ENCODE measurements around the gene ZNF101.

ZNF101 gene

DNA sequence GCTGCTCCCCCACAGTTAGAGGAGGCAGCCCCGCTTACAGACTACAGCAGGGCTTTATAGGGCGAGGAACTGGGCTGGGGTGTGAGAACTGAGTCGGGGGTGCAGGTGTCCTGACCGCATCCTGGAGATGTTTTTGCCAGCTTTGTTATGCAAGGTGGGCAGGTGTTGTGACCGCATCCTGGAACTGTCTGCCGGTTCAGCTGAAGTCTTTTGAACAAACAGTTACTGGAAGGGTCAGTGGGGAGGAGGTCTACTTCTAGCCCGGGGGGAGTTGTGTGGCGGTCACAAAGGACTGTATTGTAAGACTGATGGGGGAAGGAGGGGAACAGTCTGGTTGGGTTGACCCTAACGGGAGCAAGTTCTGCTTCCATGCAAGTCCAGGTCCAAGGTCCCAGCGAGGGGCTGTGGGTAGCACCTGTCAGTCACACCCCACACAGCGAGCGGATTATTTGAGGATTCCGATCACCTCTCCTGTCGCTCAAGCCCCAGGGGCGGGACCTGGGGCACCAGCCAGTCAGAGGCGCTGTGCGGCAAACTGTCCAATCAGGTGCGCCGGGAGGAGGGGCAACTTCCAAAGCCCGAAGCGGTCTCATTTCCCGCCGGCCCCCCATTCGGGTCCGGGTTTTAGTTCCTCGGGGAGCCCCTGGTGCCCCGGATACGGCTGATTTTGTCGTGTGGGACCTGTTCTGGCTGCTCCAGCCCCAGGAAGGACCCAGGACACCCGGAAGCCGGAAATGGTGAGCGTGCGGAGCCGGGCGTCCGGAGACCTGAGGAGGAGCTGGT is at the start of gene ZNF101:
TSS of gene ZNF101 (plus strand) at position 610 of the 783 bp plus-strand sequence. CDS start at position 735, 125 bp downstream.
- peak within 1 kb of the TSS; percentile 83 to 89 for H3K4me3 ChIP-seq (ENCODE audit: low read depth in 1 of 2, low read length in 2 of 2)
- H3K27me3 ChIP-seq (ENCODE audit: control insufficient read depth in 1 of 2, insufficient read depth in 2 of 2, low read length in 2 of 2): no peaks in the 10 kb centered on the region
- no peaks in the 10 kb centered on the region for H3K9me3 ChIP-seq (ENCODE audit: control insufficient read depth in 1 of 2, low read length in 2 of 2)
- peak within 1 kb of the TSS; percentile 80 for H3K27ac ChIP-seq (ENCODE audit: low read depth, low read length)
- peak within 1 kb of the TSS; percentile 77 to 83 for H3K9ac ChIP-seq (ENCODE audit: low read depth in 1 of 2, low read length in 2 of 2)
- H3K4me1 ChIP-seq (ENCODE audit: control insufficient read depth in 1 of 2, insufficient read depth in 2 of 2, low read length in 2 of 2): peaks cover 5 to 10% of the 10 kb centered on the region in 2 donors
- peaks cover 0 to 7% of the 10 kb centered on the region in 2 donors for H3K36me3 ChIP-seq (ENCODE audit: control insufficient read depth in 1 of 2, insufficient read depth in 2 of 2, low read length in 2 of 2)

GRCh38 chr19:19619181-19619848 is 49.3 kb upstream of the ZNF101 start:
- Histone ChIP-seq H3K27me3 (ENCODE audit: control insufficient read depth in 1 of 2, insufficient read depth in 2 of 2, low read length in 2 of 2) (no peaks in the 10 kb centered on the region), H3K4me3 (ENCODE audit: low read depth in 1 of 2, low read length in 2 of 2) (peak overlapping the region; percentile 52 to 62)

DNA sequence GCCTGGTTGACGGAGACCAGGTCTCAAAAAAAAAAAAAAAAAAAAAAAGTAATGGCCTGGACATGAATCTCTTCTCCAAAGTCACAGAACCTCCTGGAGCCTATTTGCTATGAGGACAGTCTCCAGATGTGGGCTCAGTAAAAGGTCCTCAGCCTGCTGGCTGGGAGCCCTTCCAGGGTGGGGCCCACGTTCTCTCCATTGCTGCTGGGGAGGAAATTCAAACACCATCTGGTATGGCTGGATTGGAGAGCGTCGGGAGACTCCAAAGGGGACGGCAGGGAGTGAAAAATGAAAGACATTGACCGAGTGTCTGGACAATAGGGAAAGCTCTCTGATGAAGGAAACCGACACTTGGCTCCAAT is 48.8 kb upstream of the ZNF101 start:
- Histone ChIP-seq H3K36me3 (ENCODE audit: control insufficient read depth in 1 of 2, insufficient read depth in 2 of 2, low read length in 2 of 2) (no peaks in the 10 kb centered on the region), H3K4me3 (ENCODE audit: low read depth in 1 of 2, low read length in 2 of 2) (no peak overlapping the region), H3K4me1 (ENCODE audit: control insufficient read depth in 1 of 2, insufficient read depth in 2 of 2, low read length in 2 of 2) (peaks cover 6 to 7% of the 10 kb centered on the region in 2 donors), H3K9ac (ENCODE audit: low read depth in 1 of 2, low read length in 2 of 2) (no peak overlapping the region), H3K27ac (ENCODE audit: low read depth, low read length) (no peak overlapping the region), H3K9me3 (ENCODE audit: control insufficient read depth in 1 of 2, low read length in 2 of 2) (no peaks in the 10 kb centered on the region), H3K27me3 (ENCODE audit: control insufficient read depth in 1 of 2, insufficient read depth in 2 of 2, low read length in 2 of 2) (no peaks in the 10 kb centered on the region)

More at GRCh38 chr19:19619181-19619848, 49.3 kb upstream of the ZNF101 start:
- Histone ChIP-seq H3K9ac (ENCODE audit: low read depth in 1 of 2, low read length in 2 of 2) (no peak overlapping the region), H3K9me3 (ENCODE audit: control insufficient read depth in 1 of 2, low read length in 2 of 2) (no peaks in the 10 kb centered on the region), H3K27ac (ENCODE audit: low read depth, low read length) (no peak overlapping the region), H3K4me1 (ENCODE audit: control insufficient read depth in 1 of 2, insufficient read depth in 2 of 2, low read length in 2 of 2) (peaks cover 6 to 7% of the 10 kb centered on the region in 2 donors), H3K36me3 (ENCODE audit: control insufficient read depth in 1 of 2, insufficient read depth in 2 of 2, low read length in 2 of 2) (no peaks in the 10 kb centered on the region)

GRCh38 chr19:19623383-19623782 is 45.3 kb upstream of the ZNF101 start:
- no peak overlapping the region for H3K9ac ChIP-seq (ENCODE audit: low read depth in 1 of 2, low read length in 2 of 2)
- H3K4me3 ChIP-seq (ENCODE audit: low read depth in 1 of 2, low read length in 2 of 2): no peak overlapping the region
- no peak overlapping the region for H3K27ac ChIP-seq (ENCODE audit: low read depth, low read length)
- no peaks in the 10 kb centered on the region for H3K36me3 ChIP-seq (ENCODE audit: control insufficient read depth in 1 of 2, insufficient read depth in 2 of 2, low read length in 2 of 2)
- no peaks in the 10 kb centered on the region for H3K9me3 ChIP-seq (ENCODE audit: control insufficient read depth in 1 of 2, low read length in 2 of 2)
- H3K27me3 ChIP-seq (ENCODE audit: control insufficient read depth in 1 of 2, insufficient read depth in 2 of 2, low read length in 2 of 2): no peaks in the 10 kb centered on the region
- peaks cover 7 to 14% of the 10 kb centered on the region in 2 donors for H3K4me1 ChIP-seq (ENCODE audit: control insufficient read depth in 1 of 2, insufficient read depth in 2 of 2, low read length in 2 of 2)

DNA sequence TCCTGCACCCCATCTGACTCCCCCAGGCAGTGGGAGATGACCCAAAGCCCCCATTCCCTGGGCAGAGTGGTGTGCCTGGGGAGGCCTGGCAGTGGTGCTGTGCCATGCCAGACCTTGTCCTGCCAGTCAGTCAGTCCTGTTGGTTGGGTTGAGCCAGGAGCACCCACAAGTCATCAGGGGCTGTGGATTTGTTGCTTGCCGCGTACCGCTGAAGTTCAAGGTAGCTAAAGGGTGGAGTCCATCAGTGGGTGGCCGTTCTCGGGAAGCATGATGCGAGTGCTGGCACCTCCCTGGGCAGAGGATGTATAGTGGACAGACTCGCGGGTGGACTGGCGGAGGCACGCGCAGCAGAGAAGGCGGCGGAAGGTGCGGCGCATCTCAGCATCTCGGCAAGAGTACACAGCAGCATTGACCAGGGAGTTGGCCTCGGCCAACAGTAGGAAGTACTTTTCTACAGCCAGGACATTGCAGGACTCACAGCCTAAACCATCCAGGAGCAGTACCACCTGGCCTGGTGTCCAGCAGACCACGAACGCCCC is 44.5 kb upstream of the ZNF101 start:
- no peak overlapping the region for H3K9ac ChIP-seq (ENCODE audit: low read depth in 1 of 2, low read length in 2 of 2)
- no peaks in the 10 kb centered on the region for H3K9me3 ChIP-seq (ENCODE audit: control insufficient read depth in 1 of 2, low read length in 2 of 2)
- peaks cover 3 to 9% of the 10 kb centered on the region in 2 donors for H3K4me1 ChIP-seq (ENCODE audit: control insufficient read depth in 1 of 2, insufficient read depth in 2 of 2, low read length in 2 of 2)
- H3K4me3 ChIP-seq (ENCODE audit: low read depth in 1 of 2, low read length in 2 of 2): no peak overlapping the region
- H3K27ac ChIP-seq (ENCODE audit: low read depth, low read length): no peak overlapping the region
- no peaks in the 10 kb centered on the region for H3K27me3 ChIP-seq (ENCODE audit: control insufficient read depth in 1 of 2, insufficient read depth in 2 of 2, low read length in 2 of 2)
- H3K36me3 ChIP-seq (ENCODE audit: control insufficient read depth in 1 of 2, insufficient read depth in 2 of 2, low read length in 2 of 2): no peaks in the 10 kb centered on the region

DNA sequence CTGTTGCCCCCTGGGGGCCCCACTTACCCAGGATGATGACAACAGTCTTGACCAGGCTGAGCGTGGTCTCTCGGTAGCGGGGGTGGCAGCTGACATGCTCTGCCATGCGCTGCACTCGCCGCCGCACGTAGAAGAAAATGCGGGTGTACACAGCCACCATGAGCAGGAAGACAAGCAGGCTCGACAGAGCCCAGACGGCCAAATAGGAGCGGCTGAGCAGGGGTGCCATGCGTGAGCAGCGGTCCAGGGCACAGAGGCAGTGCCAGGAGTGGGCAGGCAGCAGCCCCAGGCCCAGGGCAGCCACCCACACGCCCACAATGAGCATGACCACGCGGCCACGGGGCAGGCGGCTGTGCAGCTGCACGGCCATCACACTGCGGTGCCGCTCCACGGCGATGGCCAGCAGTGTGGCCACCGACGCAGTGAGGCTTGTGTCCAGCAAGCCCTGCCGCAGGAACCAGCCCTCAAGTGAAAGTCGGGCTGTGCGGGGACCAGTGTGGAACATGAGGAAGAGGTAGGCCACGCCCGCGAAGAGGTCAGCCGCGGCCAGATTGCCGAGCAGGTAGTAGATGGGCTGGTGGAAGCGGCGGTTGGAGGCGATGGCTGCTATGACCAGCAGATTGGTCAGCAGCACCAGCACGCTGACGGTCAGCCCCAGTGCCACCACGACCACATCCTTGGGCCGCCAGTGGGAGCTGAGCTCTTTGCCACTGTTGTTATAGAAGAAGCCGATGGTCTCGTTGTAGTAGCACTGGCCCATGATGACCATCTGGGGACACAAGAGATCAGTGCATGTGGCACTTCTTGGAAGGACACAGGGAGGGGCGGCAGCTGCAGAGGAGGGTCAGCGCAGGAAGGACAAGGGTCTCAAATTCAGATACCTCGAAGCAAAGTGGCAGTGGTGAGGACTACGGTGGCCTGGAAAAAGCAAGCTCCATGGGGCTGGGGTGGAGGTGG is 41.8 kb upstream of the ZNF101 start:
- H3K36me3 ChIP-seq (ENCODE audit: control insufficient read depth in 1 of 2, insufficient read depth in 2 of 2, low read length in 2 of 2): no peaks in the 10 kb centered on the region
- peaks cover 0 to 8% of the 10 kb centered on the region in 2 donors for H3K4me1 ChIP-seq (ENCODE audit: control insufficient read depth in 1 of 2, insufficient read depth in 2 of 2, low read length in 2 of 2)
- no peak overlapping the region for H3K27ac ChIP-seq (ENCODE audit: low read depth, low read length)
- peak overlapping the region; percentile 44 to 52 for H3K9ac ChIP-seq (ENCODE audit: low read depth in 1 of 2, low read length in 2 of 2)
- H3K4me3 ChIP-seq (ENCODE audit: low read depth in 1 of 2, low read length in 2 of 2): peak overlapping the region; percentile 55 to 73
- no peaks in the 10 kb centered on the region for H3K9me3 ChIP-seq (ENCODE audit: control insufficient read depth in 1 of 2, low read length in 2 of 2)
- H3K27me3 ChIP-seq (ENCODE audit: control insufficient read depth in 1 of 2, insufficient read depth in 2 of 2, low read length in 2 of 2): no peaks in the 10 kb centered on the region

DNA sequence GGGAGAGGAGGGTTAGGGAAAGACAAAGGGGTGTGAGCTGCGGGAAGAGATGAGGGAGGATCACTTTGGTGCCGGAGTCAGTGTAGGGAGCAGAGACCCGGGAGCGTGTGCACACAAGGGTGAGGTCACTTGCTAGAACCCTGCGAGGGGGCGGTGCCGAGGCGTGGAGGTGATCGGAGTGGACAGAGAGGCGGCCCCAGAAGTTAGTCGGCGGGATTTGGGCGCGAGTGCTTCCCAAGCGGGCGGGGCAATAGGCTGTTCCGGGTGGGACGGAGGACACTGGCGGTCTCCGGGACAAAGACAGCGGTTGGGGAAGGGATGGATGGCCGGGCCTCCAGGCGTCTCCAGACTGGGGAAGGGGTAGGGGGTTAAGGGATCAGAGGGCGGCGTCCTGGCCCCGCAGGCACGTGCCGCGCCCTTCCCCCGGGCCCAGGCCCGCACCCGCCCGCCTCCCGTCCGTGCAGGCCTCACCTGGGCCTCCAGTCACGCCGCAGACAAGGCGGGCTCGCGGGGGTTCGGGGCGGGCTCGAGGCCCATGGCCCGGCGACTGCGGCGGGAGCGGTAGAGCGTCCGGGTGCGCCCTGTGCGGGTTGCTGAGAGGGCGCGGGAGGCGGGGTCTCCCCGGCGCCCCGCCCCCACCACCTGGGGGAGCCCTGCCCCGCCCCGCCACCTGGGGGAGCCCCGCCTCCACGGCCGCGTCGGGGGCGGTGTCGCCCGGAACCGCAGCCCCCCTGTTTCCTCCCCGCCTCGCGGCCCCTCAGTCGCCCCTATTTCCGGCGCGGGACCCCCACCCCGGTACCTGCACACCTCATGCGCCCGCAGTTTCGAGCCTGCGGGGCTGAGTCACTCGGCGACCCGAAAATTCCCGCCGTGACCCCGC is 40.8 kb upstream of the ZNF101 start, which contains the start of gene LPAR2:
TSS of gene LPAR2 (minus strand) at position 600 of the 880 bp plus-strand sequence. CDS start 945 bp downstream, outside the sequence.
- Histone ChIP-seq H3K4me1 (ENCODE audit: control insufficient read depth in 1 of 2, insufficient read depth in 2 of 2, low read length in 2 of 2) (peaks cover 0 to 8% of the 10 kb centered on the region in 2 donors), H3K36me3 (ENCODE audit: control insufficient read depth in 1 of 2, insufficient read depth in 2 of 2, low read length in 2 of 2) (no peaks in the 10 kb centered on the region), H3K27ac (ENCODE audit: low read depth, low read length) (peak within 1 kb of the TSS; percentile 32), H3K9me3 (ENCODE audit: control insufficient read depth in 1 of 2, low read length in 2 of 2) (no peaks in the 10 kb centered on the region), H3K9ac (ENCODE audit: low read depth in 1 of 2, low read length in 2 of 2) (peak within 1 kb of the TSS; percentile 44 to 52), H3K4me3 (ENCODE audit: low read depth in 1 of 2, low read length in 2 of 2) (peak within 1 kb of the TSS; percentile 55 to 73), H3K27me3 (ENCODE audit: control insufficient read depth in 1 of 2, insufficient read depth in 2 of 2, low read length in 2 of 2) (no peaks in the 10 kb centered on the region)

DNA sequence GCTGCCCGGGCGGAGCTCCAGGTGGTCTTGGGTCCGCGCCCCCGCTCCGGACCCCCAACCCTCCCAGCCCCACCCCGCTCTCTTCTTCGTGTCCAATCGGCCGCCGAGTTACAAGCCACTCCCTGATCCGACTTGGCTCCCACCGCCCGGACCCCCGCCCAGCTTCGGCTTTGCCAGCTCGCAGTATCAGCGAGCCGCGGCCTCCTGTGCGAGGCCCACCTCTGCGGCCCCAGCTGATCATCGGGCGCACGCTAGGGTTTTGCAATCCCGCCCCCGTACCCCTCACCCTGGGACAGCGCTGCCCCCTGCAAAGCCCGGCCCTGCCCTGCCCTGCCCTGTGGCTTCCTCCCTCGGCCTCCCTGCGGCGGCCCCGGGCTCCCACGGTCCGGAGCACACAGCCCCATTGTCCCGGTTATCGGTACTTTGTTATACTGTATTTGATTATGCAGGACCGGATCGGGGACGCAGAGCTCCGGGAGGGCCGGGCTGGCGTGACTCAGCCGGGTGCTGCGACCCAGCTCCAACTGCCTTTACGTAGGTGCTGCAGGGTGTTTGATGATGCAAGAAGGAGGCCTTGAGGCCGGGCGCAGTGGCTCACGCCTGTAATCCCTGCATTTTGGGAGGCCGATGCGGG is 40.0 kb upstream of the ZNF101 start:
- Histone ChIP-seq H3K27me3 (ENCODE audit: control insufficient read depth in 1 of 2, insufficient read depth in 2 of 2, low read length in 2 of 2) (no peaks in the 10 kb centered on the region), H3K9ac (ENCODE audit: low read depth in 1 of 2, low read length in 2 of 2) (peak overlapping the region; percentile 25 to 41), H3K4me1 (ENCODE audit: control insufficient read depth in 1 of 2, insufficient read depth in 2 of 2, low read length in 2 of 2) (peaks cover 0 to 8% of the 10 kb centered on the region in 2 donors), H3K9me3 (ENCODE audit: control insufficient read depth in 1 of 2, low read length in 2 of 2) (no peaks in the 10 kb centered on the region), H3K27ac (ENCODE audit: low read depth, low read length) (peak overlapping the region; percentile 11), H3K4me3 (ENCODE audit: low read depth in 1 of 2, low read length in 2 of 2) (peak overlapping the region; percentile 46 to 73), H3K36me3 (ENCODE audit: control insufficient read depth in 1 of 2, insufficient read depth in 2 of 2, low read length in 2 of 2) (peaks cover 0 to 5% of the 10 kb centered on the region in 2 donors)
